ENCODE measurements around the gene IMPDH1.

IMPDH1 gene

DNA sequence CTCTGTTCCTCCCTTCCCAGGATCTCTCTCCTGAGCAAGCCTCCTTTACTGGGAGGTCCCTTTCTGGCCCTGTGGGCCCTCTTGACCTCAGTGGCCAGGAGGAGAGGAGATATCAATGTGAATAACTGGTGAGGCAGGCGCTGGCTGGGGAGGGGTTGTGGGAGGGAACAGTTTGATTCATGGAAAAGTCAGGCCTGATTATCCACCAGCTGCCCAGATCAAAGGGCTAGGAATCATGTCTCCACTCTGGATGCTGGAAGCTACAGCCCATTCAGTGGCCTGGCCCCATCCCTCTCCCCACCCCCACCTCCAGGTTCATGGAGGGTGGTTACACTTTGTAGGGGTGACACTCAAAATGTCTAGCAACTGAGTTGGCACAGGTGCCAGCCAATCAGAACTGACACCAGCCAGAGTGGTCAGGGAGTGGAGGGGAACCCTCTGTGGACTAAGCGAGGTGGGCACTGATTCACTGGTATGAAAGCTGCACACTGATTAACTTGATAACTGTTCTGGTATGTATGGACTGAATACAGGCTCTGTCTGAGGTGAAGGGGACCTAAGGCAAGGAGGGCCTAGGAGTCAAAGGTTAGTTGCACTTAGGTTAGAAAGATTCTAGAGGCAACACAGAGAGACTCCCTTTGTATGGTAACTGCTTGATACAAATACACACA lies 53.1 kb downstream of the IMPDH1 start:
- TF ChIP-seq ZBTB7A (IDR thresholded peaks at IDR 0.05; ENCODE audit: low read depth) (no peak), NFIC (IDR thresholded peaks at IDR 0.05) (no peak), CEBPB (IDR thresholded peaks at IDR 0.05) (no peak), EGR1 (IDR thresholded peaks at IDR 0.05) (no peak), RAD21 (IDR thresholded peaks at IDR 0.05; ENCODE audit: low read depth) (no peak), CREB1 (IDR thresholded peaks at IDR 0.05; ENCODE audit: low read depth) (no peak), EP300 (IDR thresholded peaks at IDR 0.05; ENCODE audit: borderline replicate concordance) (no peak), FOXM1 (IDR thresholded peaks at IDR 0.05; ENCODE audit: borderline replicate concordance, low read depth) (no peak), TEAD4 (IDR thresholded peaks at IDR 0.05) (no peak), TAF1 (IDR thresholded peaks at IDR 0.05; ENCODE audit: low read depth) (no peak)
- TF ChIP-seq, protein P1, sequence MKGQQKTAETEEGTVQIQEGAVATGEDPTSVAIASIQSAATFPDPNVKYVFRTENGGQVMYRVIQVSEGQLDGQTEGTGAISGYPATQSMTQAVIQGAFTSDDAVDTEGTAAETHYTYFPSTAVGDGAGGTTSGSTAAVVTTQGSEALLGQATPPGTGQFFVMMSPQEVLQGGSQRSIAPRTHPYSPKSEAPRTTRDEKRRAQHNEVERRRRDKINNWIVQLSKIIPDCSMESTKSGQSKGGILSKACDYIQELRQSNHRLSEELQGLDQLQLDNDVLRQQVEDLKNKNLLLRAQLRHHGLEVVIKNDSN (IDR thresholded peaks at IDR 0.05), result no peak

DNA sequence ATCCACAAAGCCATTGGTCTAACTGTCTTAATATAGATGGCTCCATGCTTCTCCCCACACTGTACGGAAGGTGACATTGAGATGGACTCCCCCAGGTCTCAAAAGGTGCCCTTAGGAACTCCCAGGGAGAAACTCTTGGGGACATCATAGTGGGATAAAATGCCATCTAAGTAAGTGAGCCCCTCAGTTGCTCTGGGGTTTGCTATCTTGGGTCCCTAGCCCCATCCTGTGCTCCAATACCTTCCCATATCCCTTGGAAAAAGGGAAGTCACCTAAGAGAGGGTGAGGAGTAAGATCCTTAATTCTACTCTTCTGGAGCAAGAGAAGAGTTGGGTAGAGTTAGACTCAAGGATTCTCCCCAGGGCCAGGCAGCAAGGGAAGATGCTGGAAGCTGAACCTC lies 56.2 kb downstream of the IMPDH1 start:
- TF ChIP-seq, protein P1 (IDR thresholded peaks at IDR 0.05), result no peak
- TF ChIP-seq CEBPB (IDR thresholded peaks at IDR 0.05) (no peak), ZBTB7A (IDR thresholded peaks at IDR 0.05; ENCODE audit: low read depth) (no peak), CREB1 (IDR thresholded peaks at IDR 0.05; ENCODE audit: low read depth) (no peak), TCF12 (IDR thresholded peaks at IDR 0.05; ENCODE audit: low read depth) (no peak), EGR1 (IDR thresholded peaks at IDR 0.05) (no peak), YY1 (IDR thresholded peaks at IDR 0.05; ENCODE audit: low read depth) (no peak), RAD21 (IDR thresholded peaks at IDR 0.05; ENCODE audit: low read depth) (no peak), TEAD4 (IDR thresholded peaks at IDR 0.05) (no peak), NFIC (IDR thresholded peaks at IDR 0.05) (no peak), EP300 (IDR thresholded peaks at IDR 0.05; ENCODE audit: borderline replicate concordance) (no peak), FOXM1 (IDR thresholded peaks at IDR 0.05; ENCODE audit: borderline replicate concordance, low read depth) (no peak), TAF1 (IDR thresholded peaks at IDR 0.05; ENCODE audit: low read depth) (no peak)
- TF ChIP-seq, protein P2, sequence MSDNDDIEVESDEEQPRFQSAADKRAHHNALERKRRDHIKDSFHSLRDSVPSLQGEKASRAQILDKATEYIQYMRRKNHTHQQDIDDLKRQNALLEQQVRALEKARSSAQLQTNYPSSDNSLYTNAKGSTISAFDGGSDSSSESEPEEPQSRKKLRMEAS (IDR thresholded peaks at IDR 0.05), result no peak
- TF ChIP-seq, protein P3, sequence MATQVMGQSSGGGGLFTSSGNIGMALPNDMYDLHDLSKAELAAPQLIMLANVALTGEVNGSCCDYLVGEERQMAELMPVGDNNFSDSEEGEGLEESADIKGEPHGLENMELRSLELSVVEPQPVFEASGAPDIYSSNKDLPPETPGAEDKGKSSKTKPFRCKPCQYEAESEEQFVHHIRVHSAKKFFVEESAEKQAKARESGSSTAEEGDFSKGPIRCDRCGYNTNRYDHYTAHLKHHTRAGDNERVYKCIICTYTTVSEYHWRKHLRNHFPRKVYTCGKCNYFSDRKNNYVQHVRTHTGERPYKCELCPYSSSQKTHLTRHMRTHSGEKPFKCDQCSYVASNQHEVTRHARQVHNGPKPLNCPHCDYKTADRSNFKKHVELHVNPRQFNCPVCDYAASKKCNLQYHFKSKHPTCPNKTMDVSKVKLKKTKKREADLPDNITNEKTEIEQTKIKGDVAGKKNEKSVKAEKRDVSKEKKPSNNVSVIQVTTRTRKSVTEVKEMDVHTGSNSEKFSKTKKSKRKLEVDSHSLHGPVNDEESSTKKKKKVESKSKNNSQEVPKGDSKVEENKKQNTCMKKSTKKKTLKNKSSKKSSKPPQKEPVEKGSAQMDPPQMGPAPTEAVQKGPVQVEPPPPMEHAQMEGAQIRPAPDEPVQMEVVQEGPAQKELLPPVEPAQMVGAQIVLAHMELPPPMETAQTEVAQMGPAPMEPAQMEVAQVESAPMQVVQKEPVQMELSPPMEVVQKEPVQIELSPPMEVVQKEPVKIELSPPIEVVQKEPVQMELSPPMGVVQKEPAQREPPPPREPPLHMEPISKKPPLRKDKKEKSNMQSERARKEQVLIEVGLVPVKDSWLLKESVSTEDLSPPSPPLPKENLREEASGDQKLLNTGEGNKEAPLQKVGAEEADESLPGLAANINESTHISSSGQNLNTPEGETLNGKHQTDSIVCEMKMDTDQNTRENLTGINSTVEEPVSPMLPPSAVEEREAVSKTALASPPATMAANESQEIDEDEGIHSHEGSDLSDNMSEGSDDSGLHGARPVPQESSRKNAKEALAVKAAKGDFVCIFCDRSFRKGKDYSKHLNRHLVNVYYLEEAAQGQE (IDR thresholded peaks at IDR 0.05; ENCODE audit: low read depth), result no peak

DNA sequence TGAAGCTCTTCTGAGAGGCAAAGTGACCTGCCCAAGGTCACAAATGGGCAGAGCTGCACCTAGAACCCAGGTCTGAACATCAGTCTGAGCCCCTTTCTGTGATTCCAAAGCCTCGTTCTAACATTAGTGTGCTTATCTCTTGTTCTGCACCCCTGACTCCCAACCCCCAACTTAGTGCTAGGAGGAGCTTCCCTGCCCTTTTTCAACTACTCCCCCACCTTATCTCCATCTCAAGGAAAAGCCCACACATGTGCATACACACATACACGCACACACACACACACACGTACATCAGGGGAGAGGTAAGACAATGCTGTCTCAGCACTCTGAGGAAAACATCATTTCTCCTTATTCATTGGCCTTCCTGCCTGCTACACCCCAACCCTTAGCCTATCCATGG lies 56.6 kb downstream of the IMPDH1 start:
- TF ChIP-seq ZBTB7A (IDR thresholded peaks at IDR 0.05; ENCODE audit: low read depth), result no peak
- TF ChIP-seq NFIC (IDR thresholded peaks at IDR 0.05), result no peak
- TF ChIP-seq, protein P3 (IDR thresholded peaks at IDR 0.05; ENCODE audit: low read depth), result no peak
- TF ChIP-seq EGR1 (IDR thresholded peaks at IDR 0.05), result no peak
- TF ChIP-seq TAF1 (IDR thresholded peaks at IDR 0.05; ENCODE audit: low read depth), result no peak
- no peak for TF ChIP-seq TEAD4 (IDR thresholded peaks at IDR 0.05)
- TF ChIP-seq EP300 (IDR thresholded peaks at IDR 0.05; ENCODE audit: borderline replicate concordance), result no peak
- TF ChIP-seq, protein P2 (IDR thresholded peaks at IDR 0.05), result no peak
- TF ChIP-seq CEBPB (IDR thresholded peaks at IDR 0.05), result no peak

DNA sequence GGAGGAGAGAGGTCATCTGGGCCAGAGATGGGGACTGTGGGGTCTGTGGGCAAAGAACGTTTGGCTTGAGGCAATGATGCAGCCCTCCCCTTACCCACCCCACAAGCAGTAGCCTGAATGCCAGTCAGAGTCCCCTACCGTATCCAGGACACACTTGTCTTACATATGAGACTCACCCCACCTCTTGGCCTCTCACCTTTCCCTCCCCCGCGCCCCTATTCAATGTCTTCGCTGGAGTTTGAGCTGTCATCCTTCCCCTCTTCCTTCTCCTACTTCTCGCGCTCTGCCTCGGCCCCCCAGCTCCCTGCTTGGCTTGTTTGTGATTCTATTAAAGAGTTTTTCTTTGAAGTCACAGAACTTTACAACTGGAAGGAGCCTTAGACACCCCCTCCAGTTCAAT lies 57.1 kb downstream of the IMPDH1 start:
- TF ChIP-seq EP300 (IDR thresholded peaks at IDR 0.05; ENCODE audit: borderline replicate concordance) (no peak), CEBPB (IDR thresholded peaks at IDR 0.05) (no peak), RAD21 (IDR thresholded peaks at IDR 0.05; ENCODE audit: low read depth) (no peak), NFIC (IDR thresholded peaks at IDR 0.05) (no peak), EGR1 (IDR thresholded peaks at IDR 0.05) (no peak), YY1 (IDR thresholded peaks at IDR 0.05; ENCODE audit: low read depth) (no peak), TAF1 (IDR thresholded peaks at IDR 0.05; ENCODE audit: low read depth) (no peak), TCF12 (IDR thresholded peaks at IDR 0.05; ENCODE audit: low read depth) (no peak), CREB1 (IDR thresholded peaks at IDR 0.05; ENCODE audit: low read depth) (no peak), TEAD4 (IDR thresholded peaks at IDR 0.05) (no peak), ZBTB7A (IDR thresholded peaks at IDR 0.05; ENCODE audit: low read depth) (no peak), FOXM1 (IDR thresholded peaks at IDR 0.05; ENCODE audit: borderline replicate concordance, low read depth) (no peak)
- TF ChIP-seq, protein P3 (IDR thresholded peaks at IDR 0.05; ENCODE audit: low read depth), result no peak
- TF ChIP-seq, protein P2 (IDR thresholded peaks at IDR 0.05), result no peak
- TF ChIP-seq, protein P1 (IDR thresholded peaks at IDR 0.05), result no peak

Data from Ishikawa (cell line).